HG02870 (cell line): Measurements from ENCODE around the gene GRID1.
"Not testable (repeated sequence)": the region's sequence is repeated elsewhere in the genome, so short reads cannot be mapped to it uniquely, and the experiment has no call there.

Experiments
- ATAC-seq: cut with Tn5 transposase; IDR thresholded peaks from one replicate; pipeline ENCODE4 v1.9.1; 2021; ENCODE audit warnings: mild to moderate bottlenecking, moderate library complexity; ENCODE audit not compliant: unreplicated experiment

Gene GRID1

GRCh38 chr10:86121200-86121599 is 245.4 kb downstream of the GRID1 start:
- no peak for ATAC-seq

DNA sequence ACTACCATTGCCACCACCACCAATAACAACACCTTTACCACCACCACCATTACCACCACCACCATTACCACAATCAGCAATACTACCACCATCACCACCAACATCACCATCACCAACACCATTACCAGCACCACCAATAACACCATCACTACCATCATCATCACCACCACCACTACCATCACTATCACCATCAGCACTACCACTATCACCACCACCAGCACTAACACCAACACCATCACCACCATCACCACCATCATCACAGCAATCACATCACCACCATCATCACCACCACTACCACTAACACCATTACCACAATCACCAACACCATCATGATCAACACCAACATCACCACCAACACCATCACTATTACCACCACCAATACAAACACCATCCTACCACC is 249.5 kb downstream of the GRID1 start:
- no peak for ATAC-seq

DNA sequence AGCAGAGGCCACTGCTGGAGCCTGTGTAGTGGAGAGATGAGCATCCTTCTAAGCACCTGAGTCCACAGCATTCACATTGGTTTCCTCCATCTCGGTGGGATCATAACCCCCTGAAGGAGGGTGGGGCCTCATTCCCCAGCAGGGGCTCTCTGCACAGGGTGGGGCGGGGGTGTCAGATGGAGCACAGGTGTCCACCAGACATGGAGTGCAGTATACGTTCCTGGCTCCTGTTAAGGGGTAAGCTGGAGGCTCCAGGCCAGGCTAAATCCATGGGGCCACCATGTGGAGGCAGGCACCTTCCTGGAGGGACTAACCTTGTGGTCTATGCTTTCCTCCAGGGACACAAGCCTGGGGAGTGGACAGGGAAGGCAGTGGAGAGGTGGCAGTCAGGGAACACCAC is 252.6 kb downstream of the GRID1 start:
- ATAC-seq = no peak

DNA sequence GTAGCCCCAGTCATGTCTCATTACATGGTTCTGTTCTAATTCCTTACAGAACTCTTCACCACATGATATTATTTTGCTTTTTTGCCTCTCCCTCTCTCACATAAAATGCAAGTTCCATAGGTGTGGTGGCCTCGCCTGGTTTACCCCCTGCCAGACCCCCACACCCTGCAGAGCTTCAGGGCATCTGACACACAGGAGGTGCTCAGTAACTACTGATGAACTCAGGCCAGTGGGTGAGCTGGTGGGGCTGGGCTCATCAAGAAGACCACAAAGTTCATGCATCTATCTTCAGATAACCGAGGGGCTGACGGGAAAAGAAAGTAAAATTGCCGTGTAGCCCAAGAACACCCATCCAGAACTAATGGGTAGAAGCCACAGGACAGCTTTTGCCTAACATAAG is 253.1 kb downstream of the GRID1 start:
- ATAC-seq = no peak

DNA sequence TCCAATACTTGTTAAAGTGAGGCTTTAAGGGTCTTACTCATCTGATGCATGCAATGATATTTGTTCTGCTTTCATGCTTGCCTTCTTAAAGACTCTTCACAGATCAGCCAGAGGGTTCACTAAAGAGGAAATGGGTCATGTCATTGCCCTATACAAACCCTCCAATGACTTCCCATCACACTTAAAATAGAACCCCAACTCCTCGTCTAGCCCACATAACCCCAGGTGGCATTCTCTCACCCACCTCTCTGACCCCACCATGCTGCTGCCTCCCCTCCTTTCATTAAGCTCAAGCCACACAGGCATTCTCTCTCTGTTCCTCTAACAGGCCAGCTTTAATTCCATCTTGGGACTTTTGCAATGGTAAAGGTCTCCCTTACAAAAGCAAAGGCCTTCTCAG is 253.6 kb downstream of the GRID1 start:
- no peak for ATAC-seq

GRCh38 chr10:86111902-86112545 is 254.6 kb downstream of the GRID1 start:
- no peak for ATAC-seq

DNA sequence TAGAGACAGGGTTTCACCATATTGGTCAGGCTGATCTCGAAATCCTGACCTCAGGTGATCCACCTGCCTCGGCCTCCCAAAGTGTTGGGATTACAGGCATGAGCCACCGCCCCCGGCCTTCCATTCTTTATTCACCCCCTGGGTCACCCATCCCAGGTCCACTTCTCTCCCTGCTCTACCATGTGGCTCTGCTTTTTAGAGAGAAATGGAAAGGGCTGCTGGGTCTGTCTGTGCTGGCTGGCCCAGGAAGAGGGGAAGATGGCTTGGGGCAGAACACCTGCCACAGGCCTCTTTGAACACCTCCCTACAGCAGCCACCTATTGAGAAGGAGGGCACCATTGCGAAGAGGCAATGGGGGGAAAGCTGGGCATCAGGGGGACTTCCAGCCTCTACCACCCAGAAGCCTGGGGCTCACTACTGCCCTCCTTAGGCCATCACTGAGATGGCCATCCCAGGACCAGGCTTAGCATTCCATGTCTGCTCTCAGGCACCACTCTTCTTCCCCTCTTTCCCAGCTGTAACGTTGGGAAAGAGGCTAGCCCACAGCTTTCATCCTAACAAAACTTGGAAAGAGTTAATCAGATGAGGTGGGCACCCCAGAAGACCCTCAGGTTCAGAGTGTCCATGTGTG is 256.3 kb downstream of the GRID1 start:
- ATAC-seq = no peak

DNA sequence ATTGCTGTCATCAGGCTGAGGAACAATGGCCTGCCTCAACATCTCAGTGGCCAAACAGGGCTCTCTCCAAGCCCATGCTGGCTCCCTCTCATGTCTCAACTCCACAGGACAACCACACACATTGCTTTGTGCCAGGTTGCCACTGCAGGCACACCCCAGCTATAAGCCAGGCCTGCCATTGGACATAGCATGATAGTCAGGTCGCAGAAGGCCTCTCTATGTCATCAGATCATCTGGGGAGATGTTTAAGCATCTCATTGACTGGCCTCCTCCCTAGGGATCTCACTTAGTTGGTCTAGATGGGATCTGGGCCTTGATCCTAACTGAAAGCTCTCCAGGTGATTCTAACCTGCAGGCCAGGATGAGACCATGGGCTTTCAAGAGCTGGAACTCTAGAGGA is 257.2 kb downstream of the GRID1 start:
- ATAC-seq = no peak

GRCh38 chr10:86108696-86109095 is 257.9 kb downstream of the GRID1 start:
- ATAC-seq = no peak

DNA sequence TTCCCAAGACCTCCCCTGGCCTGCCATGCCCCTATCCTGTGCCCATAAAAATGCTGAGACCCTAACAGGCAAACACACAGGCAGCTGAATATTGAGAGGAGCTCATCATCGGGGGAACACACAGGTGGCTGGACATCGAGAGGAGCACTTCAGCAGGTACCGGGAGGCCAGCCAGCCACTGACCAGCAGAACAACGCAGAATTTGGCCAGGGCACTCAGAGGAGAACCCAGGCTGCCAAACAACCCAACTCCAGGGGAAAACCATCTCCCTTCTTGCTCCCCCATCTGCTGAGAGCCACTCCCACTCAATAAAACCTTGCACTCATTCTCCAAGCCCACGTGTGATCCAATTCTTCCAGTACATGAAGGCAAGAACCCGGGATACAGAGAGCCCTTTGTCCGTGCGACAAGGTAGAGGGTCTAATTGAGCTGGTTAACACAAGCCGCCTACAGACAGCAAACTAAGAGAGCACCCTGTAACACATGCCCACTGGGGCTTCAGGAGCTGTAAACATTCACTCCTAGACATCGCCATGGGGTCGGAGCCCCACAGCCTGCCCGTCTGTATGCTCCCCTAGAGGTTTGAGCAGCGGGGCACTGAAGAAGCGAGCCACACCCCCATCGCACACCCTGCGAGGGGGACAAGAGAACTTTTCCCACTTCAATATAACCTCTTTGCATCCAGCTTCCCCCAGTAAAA is 258.8 kb downstream of the GRID1 start:
- not testable (repeated sequence) for ATAC-seq

DNA sequence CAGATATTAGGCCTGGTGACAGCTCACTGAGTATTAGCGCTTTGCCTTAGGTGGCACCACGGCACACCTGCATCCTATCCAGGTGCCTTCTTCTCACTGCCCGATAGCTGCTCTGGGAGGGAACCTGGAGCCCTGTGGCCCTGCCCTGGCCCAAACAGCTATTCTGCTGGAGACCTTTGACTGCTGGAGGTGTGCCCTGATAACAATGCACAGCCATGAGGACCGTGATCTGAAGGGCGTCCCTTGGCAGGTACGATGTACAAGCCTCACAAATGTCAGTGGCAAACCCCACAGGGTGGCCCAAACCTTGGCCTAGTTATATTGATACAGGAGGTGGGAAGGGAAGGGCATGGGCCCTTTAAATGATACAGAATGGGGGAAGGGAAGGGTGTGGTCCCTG is 259.5 kb downstream of the GRID1 start:
- no peak for ATAC-seq

DNA sequence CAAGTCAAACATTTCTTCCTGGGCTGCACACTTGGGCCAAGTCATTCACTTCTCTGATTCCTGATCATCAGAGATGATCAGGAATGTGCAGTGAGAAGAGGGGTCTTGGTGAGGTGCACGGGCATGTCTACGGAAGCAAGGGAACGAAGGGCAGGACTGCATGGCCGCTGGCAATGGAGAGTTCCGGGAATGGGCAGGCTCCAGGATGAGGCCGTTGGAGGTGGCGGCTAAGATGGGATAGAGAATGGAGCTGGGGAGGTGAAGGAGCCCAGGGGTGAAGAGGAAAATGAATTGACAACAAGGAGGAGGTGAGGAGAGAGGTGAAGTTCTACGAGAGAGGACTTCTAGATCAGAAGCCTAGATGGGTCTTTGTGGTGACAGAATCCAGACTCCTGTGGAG is 260.0 kb downstream of the GRID1 start:
- no peak for ATAC-seq

GRCh38 chr10:86105640-86106039 is 261.0 kb downstream of the GRID1 start:
- ATAC-seq = no peak

- ATAC-seq = no peak
These were observed 261.4 kb downstream of the GRID1 start for GRCh38 chr10:86105181-86105580.

DNA sequence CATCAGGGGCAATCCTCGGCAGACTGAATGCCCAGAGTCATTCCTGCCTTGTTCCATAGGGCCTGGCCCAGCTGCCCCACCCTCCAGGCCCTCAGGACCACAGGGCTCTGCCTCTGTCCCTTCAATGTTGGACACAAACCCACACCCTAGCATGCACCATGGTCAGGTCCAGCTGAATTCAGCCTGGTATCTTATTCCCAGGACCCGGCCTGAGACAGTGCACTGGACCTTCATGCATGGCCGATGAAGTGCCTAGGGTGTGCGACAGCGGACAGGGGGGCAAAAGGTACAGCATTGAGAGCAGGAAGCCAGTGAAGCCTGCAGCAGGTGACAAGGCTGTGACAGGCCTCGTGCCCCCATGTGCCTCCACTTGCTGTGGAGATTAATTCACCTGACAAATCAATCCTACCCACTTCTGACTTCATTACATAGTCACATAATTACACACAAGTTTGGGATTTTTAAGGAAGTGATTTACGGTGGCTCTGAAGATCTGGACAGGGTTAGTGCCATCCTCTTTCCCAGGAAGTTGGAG is 261.9 kb downstream of the GRID1 start:
- ATAC-seq = no peak

- no peak for ATAC-seq
These were observed 262.4 kb downstream of the GRID1 start for GRCh38 chr10:86104156-86104555.

DNA sequence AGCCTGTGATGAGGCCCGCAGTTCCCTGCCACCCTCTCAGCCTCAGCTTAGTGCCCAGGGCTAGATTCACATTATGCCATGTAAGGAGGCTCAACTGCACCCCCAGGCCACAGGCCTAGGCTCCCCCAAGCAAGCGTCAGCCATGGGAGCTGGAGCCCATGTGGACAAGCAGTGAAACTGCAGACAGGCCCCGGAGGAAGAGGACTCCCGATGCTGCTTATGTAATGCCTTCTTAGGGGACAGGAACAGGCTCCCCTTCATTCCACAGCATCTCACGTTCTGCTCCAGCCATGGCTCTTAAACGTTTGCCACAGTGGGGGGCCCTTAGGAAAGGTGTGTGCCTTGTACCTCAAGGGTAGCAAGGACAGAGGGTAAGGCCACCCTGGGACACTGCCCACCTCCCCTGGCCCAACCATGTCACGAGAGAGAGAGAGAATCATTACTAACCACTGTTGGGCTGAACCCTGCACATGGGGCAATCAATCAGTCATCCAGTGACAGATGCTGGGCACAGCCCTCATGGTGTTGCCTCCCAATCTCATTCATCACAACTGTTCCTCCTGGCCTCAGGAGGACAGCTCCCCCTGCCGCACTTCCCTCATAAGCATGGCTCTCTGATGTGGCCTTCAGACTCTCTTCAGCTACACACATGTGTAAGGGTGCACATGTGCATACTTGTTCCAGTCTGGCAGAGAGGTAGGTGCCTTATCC is 263.0 kb downstream of the GRID1 start:
- no peak for ATAC-seq

DNA sequence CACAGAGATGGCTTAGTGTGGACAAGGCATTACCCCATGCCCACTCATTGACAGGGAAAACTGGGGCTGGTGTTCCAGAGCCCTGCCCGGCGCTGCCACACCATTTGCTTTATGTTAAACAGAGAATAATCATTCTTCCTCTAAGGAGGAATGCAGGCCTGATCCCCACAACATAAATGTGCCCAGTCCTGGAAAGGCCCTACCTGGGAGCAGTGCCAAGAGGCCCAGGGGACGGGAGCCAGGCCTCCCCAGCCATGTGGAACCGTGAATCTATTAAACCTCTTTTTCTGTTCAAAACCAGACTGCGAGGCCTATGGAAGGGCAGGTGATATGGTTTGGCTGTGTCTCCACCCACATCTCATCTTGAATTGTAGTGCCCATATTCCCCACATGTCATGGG is 264.1 kb downstream of the GRID1 start:
- ATAC-seq = no peak

DNA sequence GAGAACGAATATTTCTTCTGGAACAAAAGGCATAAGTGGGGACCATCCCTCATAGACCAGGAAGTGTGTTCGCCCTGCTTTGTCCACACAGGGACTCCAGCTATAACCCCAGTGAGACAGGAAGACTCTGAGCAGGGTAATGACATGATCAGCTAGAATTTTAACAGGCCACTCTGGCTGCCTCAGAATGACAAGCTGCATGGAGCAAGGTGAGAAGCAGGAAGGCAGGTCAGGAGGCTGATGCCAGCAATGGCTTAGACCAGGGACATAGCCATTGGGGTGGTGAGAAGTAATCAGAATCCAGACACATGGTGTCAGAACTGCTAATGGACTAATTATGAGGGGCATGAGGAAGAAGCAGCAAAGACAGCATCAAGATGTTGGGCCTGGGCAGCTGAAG is 264.6 kb downstream of the GRID1 start:
- ATAC-seq = no peak

DNA sequence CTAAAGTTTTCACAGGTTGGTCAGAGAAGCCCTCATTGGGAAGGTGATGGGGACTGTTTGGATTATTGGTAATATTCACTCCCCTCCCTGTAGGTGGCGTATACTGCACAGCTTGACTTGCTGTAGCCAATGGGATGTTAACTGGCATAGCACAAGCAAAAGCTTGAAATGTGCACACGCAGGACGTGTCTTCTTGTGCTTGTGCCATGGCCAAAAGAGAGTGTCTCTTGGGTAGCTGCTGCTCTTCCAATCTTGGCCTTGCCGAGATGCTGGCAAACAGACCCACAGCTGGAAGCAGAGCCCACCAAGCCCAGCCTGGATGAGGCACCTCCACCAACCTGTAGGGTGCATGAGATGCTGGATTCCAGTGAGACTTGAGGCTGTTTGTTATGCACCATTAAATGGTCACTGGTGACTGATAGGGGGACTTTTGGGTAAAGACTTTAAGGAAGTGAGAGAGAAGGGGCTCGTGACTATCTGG is 266.0 kb downstream of the GRID1 start:
- peak; percentile 64 for ATAC-seq
